ENCODE data around the gene MRPL14.

MRPL14 gene

GRCh38 chr6:44084231-44085014, 42.8 kb downstream of the MRPL14 start:
- DNase-seq (ENCODE audit: extremely low read depth, insufficient read length) = no peak

GRCh38 chr6:44082872-44083321, 44.4 kb downstream of the MRPL14 start:
- DNase-seq (ENCODE audit: extremely low read depth, insufficient read length) = no peak
- Histone ChIP-seq H3K36me3 (ENCODE audit: control insufficient read depth, insufficient read depth, low read length) (no peaks in the 10 kb centered on the region), H3K4me3 (replicated peaks; ENCODE audit: low read depth, low read length) (no peak overlapping the region), H3K27me3 (replicated peaks; ENCODE audit: control insufficient read depth, insufficient read depth, low read length) (no peaks in the 10 kb centered on the region)
- TF ChIP-seq CTCF (IDR thresholded peaks at IDR 0.05; ENCODE audit: insufficient read depth, low read length, poor library complexity, severe bottlenecking) = no peak

More at GRCh38 chr6:44084231-44085014, 42.8 kb downstream of the MRPL14 start:
- Histone ChIP-seq H3K36me3 (ENCODE audit: control insufficient read depth, insufficient read depth, low read length) (no peaks in the 10 kb centered on the region), H3K4me3 (replicated peaks; ENCODE audit: low read depth, low read length) (no peak overlapping the region), H3K27me3 (replicated peaks; ENCODE audit: control insufficient read depth, insufficient read depth, low read length) (no peaks in the 10 kb centered on the region)
- no peak for TF ChIP-seq CTCF (IDR thresholded peaks at IDR 0.05; ENCODE audit: insufficient read depth, low read length, poor library complexity, severe bottlenecking)

GRCh38 chr6:44081753-44082152, 45.5 kb downstream of the MRPL14 start:
- no peaks in the 10 kb centered on the region for H3K27me3 ChIP-seq (replicated peaks; ENCODE audit: control insufficient read depth, insufficient read depth, low read length)
- H3K36me3 ChIP-seq (ENCODE audit: control insufficient read depth, insufficient read depth, low read length) = no peaks in the 10 kb centered on the region
- no peak overlapping the region for H3K4me3 ChIP-seq (replicated peaks; ENCODE audit: low read depth, low read length)
- TF ChIP-seq CTCF (IDR thresholded peaks at IDR 0.05; ENCODE audit: insufficient read depth, low read length, poor library complexity, severe bottlenecking) = no peak
- DNase-seq (ENCODE audit: extremely low read depth, insufficient read length) = no peak

GRCh38 chr6:44080561-44081521, 46.4 kb downstream of the MRPL14 start:
- TF ChIP-seq CTCF (IDR thresholded peaks at IDR 0.05; ENCODE audit: insufficient read depth, low read length, poor library complexity, severe bottlenecking) = no peak
- Histone ChIP-seq H3K27me3 (replicated peaks; ENCODE audit: control insufficient read depth, insufficient read depth, low read length) (no peaks in the 10 kb centered on the region), H3K36me3 (ENCODE audit: control insufficient read depth, insufficient read depth, low read length) (no peaks in the 10 kb centered on the region), H3K4me3 (replicated peaks; ENCODE audit: low read depth, low read length) (no peak overlapping the region)
- no peak for DNase-seq (ENCODE audit: extremely low read depth, insufficient read length)

- no peak for TF ChIP-seq CTCF (IDR thresholded peaks at IDR 0.05; ENCODE audit: insufficient read depth, low read length, poor library complexity, severe bottlenecking)
Observed at GRCh38 chr6:44079672-44080071, 47.6 kb downstream of the MRPL14 start.

More at GRCh38 chr6:44079672-44080071, 47.6 kb downstream of the MRPL14 start:
- DNase-seq (ENCODE audit: extremely low read depth, insufficient read length) = no peak
- no peak overlapping the region for H3K4me3 ChIP-seq (replicated peaks; ENCODE audit: low read depth, low read length)
- no peaks in the 10 kb centered on the region for H3K36me3 ChIP-seq (ENCODE audit: control insufficient read depth, insufficient read depth, low read length)
- H3K27me3 ChIP-seq (replicated peaks; ENCODE audit: control insufficient read depth, insufficient read depth, low read length) = no peaks in the 10 kb centered on the region

Data from GM06990 (cell line).